H1 (cell line): ENCODE data around the gene DNAAF3. TPM values are rescaled to one million over a fixed set of nuclear protein-coding genes. Genes with fewer than 3 reads are reported as not detected.

Experiments
- ATF2 ChIP-seq: IDR thresholded peaks from 2 replicates; pipeline ENCODE4 v1.6.1; 2012; ENCODE audit warnings: low read length, inconsistent platforms
- CREB1 ChIP-seq: IDR thresholded peaks from 2 replicates; pipeline ENCODE4 v1.6.1; 2012; ENCODE audit warnings: inconsistent platforms
- E2F6 ChIP-seq: IDR thresholded peaks from 2 replicates; pipeline ENCODE4 v1.6.1; 2012; ENCODE audit warnings: inconsistent platforms
- POLR2A ChIP-seq, 2 experiments: IDR thresholded peaks; 1 replicate in 1 of 2; 2 replicates in 1 of 2; pipeline ENCODE4 v1.6.1; 2011; ENCODE audit warnings: low read depth in 2 of 2, low read length in 2 of 2, mild to moderate bottlenecking in 2 of 2; ENCODE audit errors: control extremely low read depth in 1 of 2
- SP2 ChIP-seq: IDR thresholded peaks from 2 replicates; pipeline ENCODE4 v1.6.1; 2012; ENCODE audit warnings: mild to moderate bottlenecking, low read length, inconsistent platforms
- polyA plus RNA-seq, 7 experiments: library from polyadenylated mRNA; depleted of rRNA in 3 of 7; stranded (reverse) in 5 of 7; unstranded in 2 of 7; fragments of >200 nt in 5 of 7; fragments of 200-250 nt in 2 of 7; gene quantifications; 1 replicate in 5 of 7; 2 replicates in 1 of 7; 4 replicates in 1 of 7; pipeline versions ENCODE4 v1.2.1 to v1.2.3, GENCODE V29; 2011 to 2013; ENCODE audit warnings: missing spikeins in 2 of 7, mixed read lengths in 2 of 7
- total RNA-seq: library from RNA; stranded (reverse); fragmentation: NEBNext Ultra II Directional; extraction: Animal tissue kit (Norgen Biotek cat#: 25700); gene quantifications from 2 replicates; pipeline ENCODE4 v1.2.1, GENCODE V29; 2021

Gene DNAAF3
- total and polyA plus RNA-seq, 2 of the 8 experiments (the other 6 are each of a cell fraction or from before 2014, with no cell fraction given): 5.4 to 8.0 TPM

- TF ChIP-seq ATF2 (no peak), SP2 (no peak), POLR2A (IDR thresholded peaks at IDR 0.05; ENCODE audit: control extremely low read depth in 1 of 2, low read depth in 2 of 2, low read length in 2 of 2) (no peak), CREB1 (no peak), E2F6 (no peak)
These were observed 24.7 kb downstream of the DNAAF3 start (continued) for GRCh38 chr19:55141696-55142095.
